DND-41 (cell line): Measurements from ENCODE around the gene CENPO.

Source experiments
- ATAC-seq: fragments of 200-7000 bp; cut with Tn5 transposase; 3 replicates; pipeline ENCODE4 v1.9.1; 2021; ENCODE audit warnings: low read depth; ENCODE audit not compliant: insufficient read depth
- DNase-seq: peaks from one replicate; pipeline ENCODE4 v3.0.0-alpha.2; 2020
- H2AFZ ChIP-seq: 2 replicates; pipeline ENCODE4 v1.6.0; 2012; ENCODE audit warnings: low read depth, low read length
- H3K27ac ChIP-seq: 2 replicates; pipeline ENCODE4 v1.5.1; 2012; ENCODE audit warnings: low read length, inconsistent platforms
- H3K27me3 ChIP-seq: fragments of 200-600 bp; sonication (generic); 2 replicates; pipeline ENCODE4 v1.6.0; 2012; ENCODE audit warnings: low read length, mild to moderate bottlenecking, inconsistent platforms; ENCODE audit not compliant: insufficient read depth, poor library complexity
- H3K36me3 ChIP-seq: 2 replicates; pipeline ENCODE4 v1.5.1; 2012; ENCODE audit warnings: low read length, inconsistent platforms; ENCODE audit not compliant: insufficient read depth
- H3K4me1 ChIP-seq: 2 replicates; pipeline ENCODE4 v1.5.1; 2012; ENCODE audit warnings: mild to moderate bottlenecking, low read length; ENCODE audit not compliant: insufficient read depth
- H3K4me2 ChIP-seq: 2 replicates; pipeline ENCODE4 v1.6.0; 2012; ENCODE audit warnings: mild to moderate bottlenecking, moderate library complexity, low read length, inconsistent platforms; ENCODE audit not compliant: insufficient read depth
- H3K4me3 ChIP-seq, 2 experiments: fragments of 200-600 bp in 1 of 2; shearing (Covaris generic) in 1 of 2; 2 replicates each; pipeline ENCODE4 v1.5.1; 2012 to 2016; ENCODE audit warnings: inconsistent platforms in 2 of 2, low read length in 2 of 2, mild to moderate bottlenecking in 2 of 2, low read depth in 1 of 2, moderate library complexity in 1 of 2
- H3K79me2 ChIP-seq: 2 replicates; pipeline ENCODE4 v1.6.0; 2012; ENCODE audit warnings: low read length, inconsistent platforms; ENCODE audit not compliant: insufficient read depth
- H3K9ac ChIP-seq: 2 replicates; pipeline ENCODE4 v1.6.0; 2012; ENCODE audit warnings: low read depth, mild to moderate bottlenecking, inconsistent platforms, low read length, moderate library complexity
- H3K9me3 ChIP-seq: 2 replicates; pipeline ENCODE4 v1.5.1; 2012; ENCODE audit warnings: low read length, moderate library complexity, mild to moderate bottlenecking, inconsistent platforms; ENCODE audit not compliant: insufficient read depth, severe bottlenecking
- H4K20me1 ChIP-seq: 2 replicates; pipeline ENCODE4 v1.6.0; 2012; ENCODE audit warnings: low read length; ENCODE audit not compliant: insufficient read depth
- CTCF ChIP-seq: IDR thresholded peaks from 2 replicates; pipeline ENCODE4 v1.5.1; 2012; ENCODE audit warnings: borderline replicate concordance, low read length, moderate library complexity, mild to moderate bottlenecking; ENCODE audit not compliant: poor library complexity, severe bottlenecking; ENCODE audit errors: extremely low read depth
- EZH2 ChIP-seq: IDR thresholded peaks from 3 replicates; pipeline ENCODE4 v1.6.1; 2012; ENCODE audit warnings: borderline replicate concordance, low read depth, mild to moderate bottlenecking, moderate library complexity, low read length, inconsistent platforms; ENCODE audit not compliant: severe bottlenecking

Gene CENPO

GRCh38 chr2:24785671-24786321, 7.4 kb upstream of the CENPO start:
- no peak overlapping the region for H3K27ac ChIP-seq
- H3K4me1 ChIP-seq = no peaks in the 10 kb centered on the region
- no peak for TF ChIP-seq EZH2
- TF ChIP-seq CTCF = no peak
- no peak overlapping the region for H2AFZ ChIP-seq
- no peak overlapping the region for H3K4me2 ChIP-seq
- no peaks in the 10 kb centered on the region for H3K9me3 ChIP-seq
- no peaks in the 10 kb centered on the region; the same call in 1 of the 2 replicates for H3K36me3 ChIP-seq
- H3K4me3 ChIP-seq = no peak overlapping the region
- H3K9ac ChIP-seq = no peak overlapping the region
- DNase-seq (no peak), ATAC-seq (peak; percentile 24; the same call in 1 of the 3 replicates)
- no peaks in the 10 kb centered on the region for H3K27me3 ChIP-seq
- H4K20me1 ChIP-seq = no peaks in the 10 kb centered on the region
- H3K79me2 ChIP-seq = no peaks in the 10 kb centered on the region

- no peak overlapping the region for H3K27ac ChIP-seq
- H3K27me3 ChIP-seq = no peaks in the 10 kb centered on the region
- ATAC-seq (no peak), DNase-seq (no peak)
- H3K9me3 ChIP-seq = no peaks in the 10 kb centered on the region
- H2AFZ ChIP-seq = no peak overlapping the region
- H3K4me3 ChIP-seq = no peak overlapping the region
- no peak overlapping the region for H3K9ac ChIP-seq
- no peaks in the 10 kb centered on the region; the same call in 1 of the 2 replicates for H3K36me3 ChIP-seq
- no peak for TF ChIP-seq EZH2
- TF ChIP-seq CTCF = no peak
- peaks cover 12% of the 10 kb centered on the region for H3K4me1 ChIP-seq
- no peaks in the 10 kb centered on the region for H4K20me1 ChIP-seq
- H3K79me2 ChIP-seq = peaks cover 4% of the 10 kb centered on the region; the same call in 1 of the 2 replicates
- no peak overlapping the region for H3K4me2 ChIP-seq
These were observed 5.7 kb upstream of the CENPO start for GRCh38 chr2:24787532-24787931.

- H3K9ac ChIP-seq = no peak overlapping the region
- H3K79me2 ChIP-seq = peaks cover 12% of the 10 kb centered on the region
- peaks cover 13% of the 10 kb centered on the region for H3K4me1 ChIP-seq
- no peak overlapping the region for H3K4me2 ChIP-seq
- H3K9me3 ChIP-seq = no peaks in the 10 kb centered on the region
- no peak overlapping the region for H3K27ac ChIP-seq
- no peak overlapping the region for H3K4me3 ChIP-seq
- DNase-seq (no peak), ATAC-seq (no peak)
- H3K36me3 ChIP-seq = peaks cover 2% of the 10 kb centered on the region
- H4K20me1 ChIP-seq = no peaks in the 10 kb centered on the region
- H3K27me3 ChIP-seq = no peaks in the 10 kb centered on the region
- no peak overlapping the region for H2AFZ ChIP-seq
- TF ChIP-seq CTCF = no peak
These were observed 4.4 kb upstream of the CENPO start for GRCh38 chr2:24788816-24789215.
